Astrocyte (in vitro differentiated cells and primary cell): Measurements from ENCODE around the gene DDX27. TPM values are rescaled to one million over a fixed set of nuclear protein-coding genes. Genes with fewer than 3 reads are reported as not detected.

Experiments
- DNase-seq: peaks from one replicate; pipeline ENCODE4 v3.0.0-alpha.2; 2010; ENCODE audit warnings: low read depth
- FAIRE-seq: peaks from 2 replicates; lab custom pipeline; 2011; peaks lifted over from hg19 to GRCh38; lab: Jason Lieb, UNC
- H2AFZ ChIP-seq: 2 replicates; pipeline ENCODE4 v1.6.0; 2012; ENCODE audit warnings: low read depth, low read length, inconsistent platforms
- H3K27ac ChIP-seq: 2 replicates; pipeline ENCODE4 v1.5.1; 2011; ENCODE audit warnings: low read depth, low read length, inconsistent platforms
- H3K27me3 ChIP-seq: 2 replicates; pipeline ENCODE4 v1.6.0; 2011; ENCODE audit warnings: low read length, inconsistent platforms; ENCODE audit not compliant: insufficient read depth
- H3K36me3 ChIP-seq: 2 replicates; pipeline ENCODE4 v1.5.1; 2011; ENCODE audit warnings: low read length, inconsistent platforms; ENCODE audit not compliant: insufficient read depth
- H3K4me1 ChIP-seq: 2 replicates; pipeline ENCODE4 v1.5.1; 2011; ENCODE audit warnings: low read length, inconsistent platforms; ENCODE audit not compliant: insufficient read depth
- H3K4me2 ChIP-seq: 2 replicates; pipeline ENCODE4 v1.6.0; 2012; ENCODE audit warnings: low read length, inconsistent platforms
- H3K4me3 ChIP-seq: 2 replicates; pipeline ENCODE4 v1.5.1; 2011; ENCODE audit warnings: low read depth, mild to moderate bottlenecking, low read length, inconsistent platforms; ENCODE audit not compliant: insufficient read depth
- H3K79me2 ChIP-seq: 2 replicates; pipeline ENCODE4 v1.6.0; 2012; ENCODE audit warnings: mild to moderate bottlenecking, low read length, inconsistent platforms; ENCODE audit not compliant: insufficient read depth
- H3K9ac ChIP-seq: 2 replicates; pipeline ENCODE4 v1.6.0; 2012; ENCODE audit warnings: mild to moderate bottlenecking, low read length, inconsistent platforms
- H3K9me3 ChIP-seq: 2 replicates; pipeline ENCODE4 v1.5.1; 2012; ENCODE audit warnings: low read depth, mild to moderate bottlenecking, low read length, inconsistent platforms; ENCODE audit not compliant: insufficient read depth
- H4K20me1 ChIP-seq: 2 replicates; pipeline ENCODE4 v1.6.0; 2012; ENCODE audit warnings: low read length, inconsistent platforms; ENCODE audit not compliant: insufficient read depth
- H3K27ac Mint-ChIP-seq: one replicate; pipeline ENCODE4 v1.8.0; 2021; ENCODE audit warnings: mild to moderate bottlenecking, mixed read lengths; ENCODE audit not compliant: unreplicated experiment
- H3K27me3 Mint-ChIP-seq: one replicate; pipeline ENCODE4 v1.8.0; 2021; ENCODE audit warnings: low read depth, mixed read lengths; ENCODE audit not compliant: unreplicated experiment
- H3K36me3 Mint-ChIP-seq: one replicate; pipeline ENCODE4 v1.8.0; 2021; ENCODE audit warnings: low read depth, mixed read lengths; ENCODE audit not compliant: unreplicated experiment
- H3K4me1 Mint-ChIP-seq: one replicate; pipeline ENCODE4 v1.8.0; 2021; ENCODE audit warnings: low read depth, mixed read lengths; ENCODE audit not compliant: unreplicated experiment
- H3K4me3 Mint-ChIP-seq: one replicate; pipeline ENCODE4 v1.8.0; 2021; ENCODE audit warnings: mild to moderate bottlenecking, moderate library complexity, mixed read lengths; ENCODE audit not compliant: unreplicated experiment
- H3K9me3 Mint-ChIP-seq: one replicate; pipeline ENCODE4 v1.8.0; 2021; ENCODE audit warnings: mild to moderate bottlenecking, mixed read lengths; ENCODE audit not compliant: unreplicated experiment
- EZH2 ChIP-seq: IDR thresholded peaks from 2 replicates; pipeline ENCODE4 v1.6.1; 2012; ENCODE audit warnings: mild to moderate bottlenecking, low read length, inconsistent platforms; ENCODE audit not compliant: insufficient read depth
- total RNA-seq: library from RNA; stranded (reverse); gene quantifications from 2 replicates; pipeline ENCODE4 v1.2.1, GENCODE V29; 2021
- TF ChIP-seq, protein P1 (sequence below): IDR thresholded peaks from 2 replicates; pipeline ENCODE4 v1.5.1; 2011; ENCODE audit warnings: low read depth, mild to moderate bottlenecking, inconsistent platforms, low read length, moderate library complexity; ENCODE audit not compliant: insufficient read depth

DDX27 gene
- total RNA-seq, 1 donor from 2014 or later = 38.3 TPM

- no peak for TF ChIP-seq EZH2
- TF ChIP-seq, protein P1, sequence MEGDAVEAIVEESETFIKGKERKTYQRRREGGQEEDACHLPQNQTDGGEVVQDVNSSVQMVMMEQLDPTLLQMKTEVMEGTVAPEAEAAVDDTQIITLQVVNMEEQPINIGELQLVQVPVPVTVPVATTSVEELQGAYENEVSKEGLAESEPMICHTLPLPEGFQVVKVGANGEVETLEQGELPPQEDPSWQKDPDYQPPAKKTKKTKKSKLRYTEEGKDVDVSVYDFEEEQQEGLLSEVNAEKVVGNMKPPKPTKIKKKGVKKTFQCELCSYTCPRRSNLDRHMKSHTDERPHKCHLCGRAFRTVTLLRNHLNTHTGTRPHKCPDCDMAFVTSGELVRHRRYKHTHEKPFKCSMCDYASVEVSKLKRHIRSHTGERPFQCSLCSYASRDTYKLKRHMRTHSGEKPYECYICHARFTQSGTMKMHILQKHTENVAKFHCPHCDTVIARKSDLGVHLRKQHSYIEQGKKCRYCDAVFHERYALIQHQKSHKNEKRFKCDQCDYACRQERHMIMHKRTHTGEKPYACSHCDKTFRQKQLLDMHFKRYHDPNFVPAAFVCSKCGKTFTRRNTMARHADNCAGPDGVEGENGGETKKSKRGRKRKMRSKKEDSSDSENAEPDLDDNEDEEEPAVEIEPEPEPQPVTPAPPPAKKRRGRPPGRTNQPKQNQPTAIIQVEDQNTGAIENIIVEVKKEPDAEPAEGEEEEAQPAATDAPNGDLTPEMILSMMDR = no peak
- Histone ChIP-seq H3K9me3 (peaks cover 9% of the 10 kb centered on the region), H3K36me3 (peaks cover 55% of the 10 kb centered on the region), H3K27ac (no peak overlapping the region), H3K27me3 (no peaks in the 10 kb centered on the region), H4K20me1 (peaks cover 72% of the 10 kb centered on the region), H3K4me1 (peaks cover 23% of the 10 kb centered on the region), H3K4me3 (no peak overlapping the region), H3K4me2 (no peak overlapping the region), H3K9ac (no peak overlapping the region), H2AFZ (no peak overlapping the region), H3K79me2 (peaks cover 19% of the 10 kb centered on the region)
- Mint-ChIP-seq H3K36me3 (peaks cover 30% of the 10 kb centered on the region), H3K4me3 (peak overlapping the region; percentile 28), H3K27ac (peak overlapping the region; percentile 88), H3K9me3 (peaks cover 5% of the 10 kb centered on the region), H3K27me3 (no peaks in the 10 kb centered on the region), H3K4me1 (peaks cover 47% of the 10 kb centered on the region)
- FAIRE-seq = no peak
- DNase-seq = no peak
Measured at GRCh38 chr20:49291200-49291599, 72.0 kb downstream of the DDX27 start.

GRCh38 chr20:49292010-49292409, 72.8 kb downstream of the DDX27 start:
- H3K36me3 Mint-ChIP-seq = peaks cover 22% of the 10 kb centered on the region
- H3K4me2 ChIP-seq = no peak overlapping the region
- H3K27me3 Mint-ChIP-seq = no peaks in the 10 kb centered on the region
- no peak overlapping the region for H3K4me3 ChIP-seq
- H3K4me1 ChIP-seq = peaks cover 14% of the 10 kb centered on the region
- peaks cover 1% of the 10 kb centered on the region for H3K9me3 ChIP-seq
- DNase-seq (no peak), FAIRE-seq (no peak)
- no peak overlapping the region for H3K4me3 Mint-ChIP-seq
- H4K20me1 ChIP-seq = peaks cover 64% of the 10 kb centered on the region
- no peak overlapping the region for H3K9ac ChIP-seq
- no peaks in the 10 kb centered on the region for H3K27me3 ChIP-seq
- H2AFZ ChIP-seq = no peak overlapping the region
- TF ChIP-seq EZH2 = no peak
- TF ChIP-seq, protein P1 = no peak
- peaks cover 47% of the 10 kb centered on the region for H3K36me3 ChIP-seq
- H3K9me3 Mint-ChIP-seq = peaks cover 1% of the 10 kb centered on the region
- peaks cover 38% of the 10 kb centered on the region for H3K4me1 Mint-ChIP-seq
- no peak overlapping the region for H3K27ac ChIP-seq
- H3K79me2 ChIP-seq = peaks cover 11% of the 10 kb centered on the region
- no peak overlapping the region for H3K27ac Mint-ChIP-seq

GRCh38 chr20:49293122-49293521, 73.9 kb downstream of the DDX27 start:
- peaks cover 53% of the 10 kb centered on the region for H4K20me1 ChIP-seq
- Mint-ChIP-seq H3K4me3 (no peak overlapping the region), H3K4me1 (peaks cover 27% of the 10 kb centered on the region), H3K27ac (peak overlapping the region; percentile 91), H3K9me3 (no peaks in the 10 kb centered on the region), H3K36me3 (peaks cover 16% of the 10 kb centered on the region), H3K27me3 (no peaks in the 10 kb centered on the region)
- peaks cover 3% of the 10 kb centered on the region for H3K4me1 ChIP-seq
- no peak overlapping the region for H3K4me2 ChIP-seq
- no peaks in the 10 kb centered on the region for H3K9me3 ChIP-seq
- H3K9ac ChIP-seq = no peak overlapping the region
- H3K36me3 ChIP-seq = peaks cover 37% of the 10 kb centered on the region
- no peak for DNase-seq
- TF ChIP-seq EZH2 = no peak
- TF ChIP-seq, protein P1 = no peak
- no peak for FAIRE-seq
- no peak overlapping the region for H3K27ac ChIP-seq
- no peak overlapping the region for H3K4me3 ChIP-seq
- H2AFZ ChIP-seq = no peak overlapping the region
- peaks cover 8% of the 10 kb centered on the region for H3K79me2 ChIP-seq
- H3K27me3 ChIP-seq = no peaks in the 10 kb centered on the region
